ENCODE measurements around the gene EEF1AKMT3.

The EEF1AKMT3 gene

DNA sequence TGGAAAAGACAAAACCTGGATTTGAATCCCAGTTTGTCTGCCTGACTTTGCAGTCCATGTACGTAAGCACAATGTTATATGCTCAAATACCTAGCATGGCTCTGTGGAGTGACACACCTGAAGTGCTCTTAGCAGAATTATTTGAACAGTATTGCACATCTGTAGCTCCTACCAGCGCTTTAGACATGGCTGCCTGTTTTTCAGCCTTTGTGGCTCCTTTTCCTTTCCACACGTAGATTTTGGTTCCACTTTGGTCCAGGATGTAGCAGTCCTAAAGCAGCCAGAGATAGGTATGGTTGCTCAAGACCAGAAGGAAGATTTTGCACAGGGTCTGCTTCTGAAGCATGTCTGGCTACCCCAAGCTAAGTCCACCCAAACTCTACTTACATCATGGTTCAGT lies 37.0 kb downstream of the EEF1AKMT3 start:
- no peak overlapping the region for H3K4me3 ChIP-seq (ENCODE audit: low read depth, low read length)
- H3K36me3 ChIP-seq: no peaks in the 10 kb centered on the region; the same call in none of the 2 replicates
- TF ChIP-seq, protein P1, sequence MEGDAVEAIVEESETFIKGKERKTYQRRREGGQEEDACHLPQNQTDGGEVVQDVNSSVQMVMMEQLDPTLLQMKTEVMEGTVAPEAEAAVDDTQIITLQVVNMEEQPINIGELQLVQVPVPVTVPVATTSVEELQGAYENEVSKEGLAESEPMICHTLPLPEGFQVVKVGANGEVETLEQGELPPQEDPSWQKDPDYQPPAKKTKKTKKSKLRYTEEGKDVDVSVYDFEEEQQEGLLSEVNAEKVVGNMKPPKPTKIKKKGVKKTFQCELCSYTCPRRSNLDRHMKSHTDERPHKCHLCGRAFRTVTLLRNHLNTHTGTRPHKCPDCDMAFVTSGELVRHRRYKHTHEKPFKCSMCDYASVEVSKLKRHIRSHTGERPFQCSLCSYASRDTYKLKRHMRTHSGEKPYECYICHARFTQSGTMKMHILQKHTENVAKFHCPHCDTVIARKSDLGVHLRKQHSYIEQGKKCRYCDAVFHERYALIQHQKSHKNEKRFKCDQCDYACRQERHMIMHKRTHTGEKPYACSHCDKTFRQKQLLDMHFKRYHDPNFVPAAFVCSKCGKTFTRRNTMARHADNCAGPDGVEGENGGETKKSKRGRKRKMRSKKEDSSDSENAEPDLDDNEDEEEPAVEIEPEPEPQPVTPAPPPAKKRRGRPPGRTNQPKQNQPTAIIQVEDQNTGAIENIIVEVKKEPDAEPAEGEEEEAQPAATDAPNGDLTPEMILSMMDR (IDR thresholded peaks at IDR 0.05; ENCODE audit: low read depth, low read length): no peak
- no peaks in the 10 kb centered on the region for H3K27me3 ChIP-seq (ENCODE audit: insufficient read depth, low read depth, severe bottlenecking)
- no peak overlapping the region for H3K27ac ChIP-seq
- DNase-seq: no peak
- H3K9me3 ChIP-seq (ENCODE audit: severe bottlenecking): no peaks in the 10 kb centered on the region

DNA sequence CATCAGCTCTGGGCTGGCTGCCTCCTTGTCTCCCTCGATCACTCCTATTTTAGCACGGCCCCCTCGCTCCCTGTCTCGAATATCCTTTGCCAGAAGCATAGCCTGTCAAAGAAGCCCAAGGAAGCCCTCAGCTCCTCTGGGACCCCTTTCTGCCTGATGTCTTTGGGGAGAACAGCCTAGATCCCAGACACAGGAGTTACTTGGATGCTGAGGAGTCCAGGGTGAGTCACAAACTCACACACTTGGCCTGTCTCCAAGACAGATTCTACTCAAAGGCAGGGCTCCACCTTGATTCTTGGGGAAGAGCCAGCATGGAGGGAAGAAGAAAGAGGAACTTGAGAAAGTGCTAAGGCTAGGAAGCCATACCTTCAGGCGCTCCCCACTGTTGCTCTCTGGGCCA lies 38.0 kb downstream of the EEF1AKMT3 start:
- no peaks in the 10 kb centered on the region; the same call in 1 of the 2 replicates for H3K36me3 ChIP-seq
- TF ChIP-seq, protein P1 (IDR thresholded peaks at IDR 0.05; ENCODE audit: low read depth, low read length): no peak
- H3K27ac ChIP-seq: no peak overlapping the region
- no peak for DNase-seq
- H3K27me3 ChIP-seq (ENCODE audit: insufficient read depth, low read depth, severe bottlenecking): no peaks in the 10 kb centered on the region
- no peaks in the 10 kb centered on the region for H3K9me3 ChIP-seq (ENCODE audit: severe bottlenecking)
- H3K4me3 ChIP-seq (ENCODE audit: low read depth, low read length): no peak overlapping the region

DNA sequence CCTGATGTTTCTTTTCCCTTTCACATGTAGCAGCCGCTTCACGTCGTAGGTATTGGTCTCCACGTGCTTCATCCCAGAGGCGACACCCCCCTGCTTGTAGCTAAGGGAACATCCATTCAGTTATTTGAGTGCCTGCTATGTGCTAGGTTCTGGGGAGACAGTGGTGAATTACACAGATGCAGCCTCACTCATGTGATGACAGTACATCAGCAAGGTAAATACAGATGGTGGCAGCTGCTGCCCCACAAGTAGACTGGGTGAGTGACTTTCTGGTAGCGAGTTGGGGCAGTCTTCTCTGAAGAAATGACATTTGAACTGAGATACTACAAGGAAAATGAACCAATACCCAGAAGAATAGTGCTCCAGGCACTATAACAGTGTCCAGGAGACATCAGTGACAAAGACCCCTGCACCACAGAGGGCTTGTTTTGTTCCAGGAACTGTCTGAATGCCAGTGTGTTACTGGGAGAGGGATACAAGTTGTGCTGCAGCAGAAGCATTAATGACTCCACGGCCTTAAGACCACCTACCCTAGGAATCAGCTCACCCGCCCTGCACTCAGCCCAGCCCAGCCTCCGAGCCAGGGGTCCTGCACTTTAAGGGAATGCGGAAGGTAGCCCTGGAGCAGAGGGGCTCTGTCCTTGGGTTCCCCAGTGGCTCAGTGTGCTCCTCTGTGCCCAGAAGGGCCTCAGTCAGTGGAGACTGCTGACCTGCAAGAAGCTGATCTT lies 38.8 kb downstream of the EEF1AKMT3 start:
- TF ChIP-seq, protein P1 (IDR thresholded peaks at IDR 0.05; ENCODE audit: low read depth, low read length): no peak
- no peak overlapping the region for H3K4me3 ChIP-seq (ENCODE audit: low read depth, low read length)
- no peaks in the 10 kb centered on the region; the same call in 1 of the 2 replicates for H3K36me3 ChIP-seq

DNA sequence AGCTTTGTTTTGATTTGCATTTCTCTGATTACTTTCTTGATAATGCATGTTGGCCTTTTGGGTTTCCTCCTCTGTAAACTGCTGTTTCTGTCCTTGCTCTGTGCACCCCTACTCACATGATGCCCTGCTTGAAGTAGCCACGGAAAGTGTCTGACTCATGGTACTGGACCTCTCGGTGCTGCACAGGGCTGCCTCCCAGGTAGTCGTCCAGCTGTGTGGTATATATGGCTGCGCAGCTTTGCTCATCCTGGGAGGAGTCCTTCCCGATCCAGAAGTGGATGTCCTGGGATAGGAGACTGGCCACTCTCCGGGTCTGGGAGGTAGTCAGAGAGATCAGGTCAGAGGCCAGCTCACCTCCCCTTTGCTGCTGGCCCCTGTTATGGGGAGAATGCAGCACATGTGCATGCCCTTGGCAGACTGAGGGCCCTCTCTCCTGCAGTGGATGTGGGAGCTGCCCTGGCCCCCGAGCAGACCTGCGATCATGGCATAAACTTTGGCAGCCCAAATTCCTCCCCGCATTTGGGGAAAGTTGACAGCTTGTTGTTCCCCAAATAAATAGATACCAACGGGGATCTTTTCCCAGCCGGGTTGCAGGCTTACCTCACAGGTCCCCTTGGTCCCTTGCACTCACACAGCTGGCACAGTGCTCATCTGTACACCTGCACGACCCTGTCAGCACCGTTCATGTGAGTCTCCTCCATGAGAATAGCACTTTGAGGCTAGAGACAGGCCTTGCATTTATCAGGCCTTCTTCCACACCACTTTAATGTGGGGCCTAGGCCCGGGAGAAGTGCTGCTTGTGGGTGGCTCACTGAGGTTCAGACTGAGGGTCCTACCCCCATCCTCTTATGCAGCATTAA lies 40.9 kb downstream of the EEF1AKMT3 start:
- no peaks in the 10 kb centered on the region for H3K9me3 ChIP-seq (ENCODE audit: severe bottlenecking)

More for the DNA sequence above, 38.8 kb downstream of the EEF1AKMT3 start:
- Histone ChIP-seq H3K9me3 (ENCODE audit: severe bottlenecking) (no peaks in the 10 kb centered on the region), H3K27ac (no peak overlapping the region), H3K27me3 (ENCODE audit: insufficient read depth, low read depth, severe bottlenecking) (no peaks in the 10 kb centered on the region)
- DNase-seq: no peak

DNA sequence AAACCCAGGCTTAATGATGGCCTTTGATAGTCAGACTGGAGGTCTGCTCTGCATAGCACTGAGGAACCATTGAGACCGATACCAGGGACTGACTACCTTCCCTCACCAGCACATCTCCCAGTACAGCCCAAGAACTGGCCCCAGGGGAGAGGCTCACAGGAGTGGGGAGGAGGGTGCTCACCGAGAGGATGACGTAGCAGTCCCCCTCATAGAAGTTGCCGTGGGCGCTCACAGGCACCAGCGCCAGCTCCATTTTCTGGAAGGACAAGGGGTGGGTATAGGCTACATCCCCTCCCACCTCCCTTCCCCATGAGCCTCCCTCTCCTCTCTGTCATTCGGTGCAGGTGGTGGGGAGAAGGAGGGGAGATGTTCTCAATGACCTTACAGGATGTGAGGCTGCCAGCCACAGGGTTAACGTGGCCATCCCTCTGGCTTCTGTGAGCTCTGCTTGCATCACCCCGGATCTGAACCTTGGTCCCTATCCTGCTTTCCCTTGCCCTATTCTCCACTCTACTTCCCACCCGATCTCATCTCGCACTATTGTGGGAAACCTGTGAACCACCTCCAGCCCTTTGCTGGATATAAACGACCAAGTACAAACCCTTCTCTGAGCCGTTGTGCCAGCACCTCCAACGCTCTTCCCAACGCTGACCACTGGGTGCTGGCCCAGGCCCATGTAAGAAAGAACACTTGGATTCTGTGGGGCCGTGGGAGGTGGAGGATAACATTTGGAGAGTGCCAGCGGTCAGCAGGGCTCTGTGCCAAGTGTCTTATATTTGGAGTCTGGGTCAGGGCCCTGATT lies 41.8 kb downstream of the EEF1AKMT3 start:
- no peaks in the 10 kb centered on the region for H3K27me3 ChIP-seq (ENCODE audit: insufficient read depth, low read depth, severe bottlenecking)
- no peak for DNase-seq
- H3K36me3 ChIP-seq: no peaks in the 10 kb centered on the region
- H3K4me3 ChIP-seq (ENCODE audit: low read depth, low read length): no peak overlapping the region
- H3K27ac ChIP-seq: no peak overlapping the region
- TF ChIP-seq, protein P1 (IDR thresholded peaks at IDR 0.05; ENCODE audit: low read depth, low read length): no peak
- H3K9me3 ChIP-seq (ENCODE audit: severe bottlenecking): no peaks in the 10 kb centered on the region

More for the DNA sequence above, 40.9 kb downstream of the EEF1AKMT3 start:
- no peak for DNase-seq
- Histone ChIP-seq H3K27me3 (ENCODE audit: insufficient read depth, low read depth, severe bottlenecking) (no peaks in the 10 kb centered on the region), H3K4me3 (ENCODE audit: low read depth, low read length) (no peak overlapping the region), H3K36me3 (no peaks in the 10 kb centered on the region; the same call in 1 of the 2 replicates), H3K27ac (no peak overlapping the region)
- TF ChIP-seq, protein P1 (IDR thresholded peaks at IDR 0.05; ENCODE audit: low read depth, low read length): no peak
